SIG-M5 (cell line): ENCODE measurements around the gene EXO5.
A peak's percentile ranks its signal among the peaks of the same experiment; 100 is the strongest.
"Not testable (repeated sequence)": the region's sequence is repeated elsewhere in the genome, so short reads cannot be mapped to it uniquely, and the experiment has no call there.

ENCODE experiments used
- DNase-seq: peaks from one replicate; lab custom pipeline; 2025; lab: John Stamatoyannopoulos, UW

The EXO5 gene

DNA sequence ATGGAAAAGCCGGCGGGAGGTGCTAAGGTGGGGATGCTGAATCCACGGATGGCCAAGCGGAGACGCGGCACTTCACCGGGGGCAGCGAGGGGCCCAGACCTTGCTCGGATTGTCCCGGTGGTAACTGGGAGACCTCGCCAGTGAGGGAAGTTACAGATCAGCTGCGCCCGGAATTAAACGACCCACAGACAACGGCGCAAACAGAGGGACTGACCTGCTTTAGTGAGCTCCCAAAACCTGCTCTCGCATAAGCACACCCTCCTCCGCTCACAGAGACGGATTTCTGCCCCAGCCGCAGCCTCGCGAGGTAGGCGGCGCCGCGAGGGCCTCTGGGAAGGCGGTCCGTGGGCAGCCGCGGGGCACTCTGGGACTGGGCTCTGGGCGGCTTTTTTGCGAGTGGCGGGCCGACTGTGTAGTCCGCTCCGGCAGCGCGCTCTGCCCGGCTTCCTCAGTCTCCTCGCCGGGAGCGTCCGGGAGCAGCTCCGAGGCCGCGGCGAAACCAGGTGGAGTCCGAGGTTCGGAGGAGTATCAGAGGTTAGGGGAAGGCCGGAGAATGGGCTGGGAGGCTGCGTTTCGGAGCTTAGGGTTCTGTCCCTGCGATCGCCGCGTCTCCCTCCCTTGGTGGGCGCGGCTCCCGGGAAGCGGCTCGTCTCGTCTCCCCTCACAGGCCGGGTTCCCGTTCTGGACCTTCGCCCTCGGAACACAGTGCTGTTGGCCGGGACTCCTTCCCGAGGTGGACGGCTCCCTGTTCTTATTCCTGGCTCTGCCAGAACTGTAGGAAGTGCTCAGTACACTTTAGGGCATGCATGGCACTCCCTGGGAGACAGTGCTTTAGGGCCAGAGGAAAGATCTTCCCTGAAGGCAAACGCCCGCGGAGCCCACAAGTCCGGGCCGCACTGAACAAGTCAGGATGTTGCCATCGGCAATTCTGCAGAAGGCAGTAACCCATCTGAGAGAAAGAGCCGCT lies at the start of gene EXO5:
TSS of gene EXO5 (plus strand) at position 393 of the 967 bp plus-strand sequence. CDS start 5,778 bp downstream, outside the sequence.
- no peak for DNase-seq

GRCh38 chr1:40462956-40463590 lies 45.5 kb upstream of the EXO5 start:
- no peak for DNase-seq

DNA sequence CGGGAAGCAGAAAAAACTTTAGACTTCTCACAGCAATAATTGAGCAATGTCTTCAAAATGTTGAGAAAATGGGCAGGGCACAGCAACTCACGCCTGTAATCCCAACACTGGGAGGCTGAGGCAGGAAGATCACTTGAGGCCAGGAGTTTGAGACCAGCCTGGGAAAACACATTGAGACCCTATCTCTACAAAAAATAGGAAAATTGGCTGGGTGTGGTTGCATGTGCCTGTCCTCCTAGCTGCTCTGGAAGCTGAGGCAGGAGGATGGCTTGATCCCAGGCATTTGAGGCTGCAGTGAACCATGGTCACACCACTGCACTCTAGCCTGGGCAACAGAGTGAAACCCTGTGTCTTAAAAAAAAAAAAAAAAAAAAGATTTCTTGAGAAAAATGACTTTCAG lies 39.2 kb upstream of the EXO5 start:
- no peak for DNase-seq

GRCh38 chr1:40475268-40475667 lies 33.3 kb upstream of the EXO5 start:
- DNase-seq, result no peak

- DNase-seq, result no peak
Measured at GRCh38 chr1:40476924-40477677, 31.5 kb upstream of the EXO5 start, which contains the start of gene ZFP69. Gene ZFP69 (plus strand): TSS chr1:40477290. CDS start chr1:40479362, 2,072 bp downstream.

GRCh38 chr1:40477678-40478053 lies 30.9 kb upstream of the EXO5 start:
- DNase-seq, result no peak

GRCh38 chr1:40478276-40478675 lies 30.3 kb upstream of the EXO5 start:
- DNase-seq, result no peak

DNA sequence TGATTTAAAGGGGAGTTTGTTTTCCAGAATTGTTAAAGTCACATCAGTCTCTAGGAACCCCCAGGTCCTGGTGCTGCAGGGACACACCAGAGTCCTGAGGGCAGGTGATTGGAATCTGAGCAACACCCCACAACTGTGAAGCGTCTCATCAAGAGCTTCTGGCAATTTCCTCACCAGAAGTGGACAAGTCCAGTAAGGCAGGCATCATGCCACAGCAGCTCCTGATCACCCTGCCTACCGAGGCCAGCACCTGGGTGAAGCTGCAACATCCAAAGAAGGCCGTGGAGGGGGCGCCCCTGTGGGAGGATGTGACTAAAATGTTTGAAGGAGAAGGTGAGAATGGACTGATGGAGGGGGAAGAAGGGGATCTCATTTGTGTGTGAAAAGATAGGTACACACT lies 29.4 kb upstream of the EXO5 start:
- no peak for DNase-seq

DNA sequence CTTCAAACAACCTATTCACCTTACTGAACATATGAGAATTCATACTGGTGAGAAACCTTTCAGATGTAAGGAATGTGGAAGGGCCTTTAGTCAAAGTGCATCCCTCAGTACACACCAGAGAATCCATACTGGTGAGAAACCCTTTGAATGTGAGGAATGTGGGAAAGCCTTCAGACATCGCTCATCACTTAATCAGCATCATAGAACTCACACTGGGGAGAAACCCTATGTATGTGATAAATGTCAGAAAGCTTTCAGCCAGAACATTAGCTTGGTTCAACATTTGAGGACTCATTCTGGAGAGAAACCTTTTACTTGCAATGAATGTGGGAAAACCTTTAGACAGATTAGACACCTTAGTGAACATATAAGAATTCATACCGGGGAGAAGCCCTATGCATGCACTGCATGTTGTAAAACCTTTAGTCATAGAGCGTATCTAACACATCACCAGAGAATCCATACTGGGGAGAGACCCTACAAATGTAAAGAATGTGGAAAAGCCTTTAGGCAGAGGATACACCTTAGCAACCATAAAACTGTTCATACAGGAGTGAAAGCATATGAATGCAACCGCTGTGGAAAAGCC lies 13.2 kb upstream of the EXO5 start:
- DNase-seq, result no peak

DNA sequence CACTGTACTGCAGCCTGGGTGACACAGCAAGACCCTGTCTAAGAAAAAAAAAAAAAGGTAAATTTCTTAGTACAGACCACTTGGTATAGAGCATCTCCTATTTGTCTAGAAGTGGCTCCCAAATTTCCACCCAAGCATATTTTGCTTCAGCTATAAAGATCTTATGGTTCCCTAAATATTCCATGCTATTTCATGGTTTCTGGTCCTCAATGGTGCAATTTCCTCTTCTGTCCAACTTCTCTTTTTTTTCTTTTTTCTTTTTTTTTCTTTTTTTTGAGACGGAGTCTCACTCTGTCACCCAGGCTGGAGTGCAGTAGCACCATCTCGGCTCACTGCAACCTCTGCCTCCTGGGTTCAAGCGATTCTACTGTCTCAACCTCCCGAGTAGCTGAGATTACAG lies 5.9 kb upstream of the EXO5 start:
- not testable (repeated sequence) for DNase-seq

DNA sequence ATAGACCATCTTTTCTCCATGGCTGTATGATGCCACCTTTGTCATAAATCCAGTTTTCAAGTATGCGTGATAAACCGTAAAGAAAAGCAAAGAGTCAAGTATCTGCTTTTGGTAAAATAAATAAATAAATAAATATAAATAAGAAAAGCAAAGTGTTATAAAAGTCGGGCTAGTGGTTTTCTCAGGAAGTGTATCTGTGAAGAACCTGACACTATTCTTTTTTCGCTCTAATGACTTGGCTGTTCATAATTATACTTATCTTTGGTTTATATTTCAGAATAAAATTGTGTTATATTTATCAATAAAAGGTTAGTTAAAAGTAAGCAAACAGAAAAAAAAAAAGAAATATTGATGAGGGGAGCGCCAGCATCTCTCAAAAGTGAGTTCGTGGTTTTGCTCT lies 594 bp upstream of the EXO5 start:
- no peak for DNase-seq

DNA sequence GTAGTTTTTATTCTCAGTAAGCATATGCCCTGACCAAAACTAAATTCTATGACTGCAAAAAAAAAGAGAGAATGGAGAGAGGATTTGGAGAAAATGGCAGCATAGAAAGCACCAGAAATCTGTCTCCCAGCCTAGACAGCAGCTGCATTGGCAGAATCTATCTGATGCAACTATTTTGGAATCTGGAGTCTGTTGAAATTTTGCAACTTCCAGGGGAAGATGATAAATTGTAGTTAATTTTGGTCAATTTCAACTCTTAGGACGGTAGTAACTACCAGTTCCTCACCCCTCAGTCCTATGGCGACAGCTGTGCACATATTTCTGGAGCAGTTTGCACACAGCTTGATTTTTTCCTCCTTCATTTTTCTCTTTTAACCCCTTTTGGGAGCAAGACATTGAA lies 10.9 kb downstream of the EXO5 start:
- no peak for DNase-seq

DNA sequence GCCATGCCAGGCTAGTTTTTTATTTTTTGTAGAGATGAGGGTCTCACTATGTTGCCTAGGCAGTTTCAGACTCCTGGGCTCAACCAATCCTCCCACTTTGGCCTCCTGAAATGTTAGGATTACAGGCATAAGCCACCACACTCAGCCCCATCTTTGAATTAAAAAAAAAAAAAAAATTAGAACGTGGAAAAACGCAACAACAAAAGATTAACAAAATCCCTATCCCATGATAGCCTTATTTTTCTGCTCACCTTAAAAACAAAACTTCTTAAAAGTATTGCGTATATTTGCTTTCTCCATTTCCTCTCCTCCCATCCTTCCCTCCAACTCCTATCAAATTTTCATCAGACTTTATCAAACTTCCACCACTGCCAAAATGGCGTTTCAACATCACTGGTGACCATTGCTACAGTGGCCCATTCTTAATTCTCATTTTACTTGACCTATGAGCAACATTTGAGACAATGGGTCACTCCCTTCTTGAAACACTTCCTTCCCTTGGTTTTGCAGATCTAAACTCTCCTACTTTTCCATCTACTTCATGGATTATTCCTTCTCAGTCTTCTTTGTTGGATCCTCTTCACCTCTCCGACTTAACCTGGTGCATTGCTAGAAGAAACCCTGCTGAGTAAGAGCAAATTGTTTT lies 22.3 kb downstream of the EXO5 start:
- no peak for DNase-seq

DNA sequence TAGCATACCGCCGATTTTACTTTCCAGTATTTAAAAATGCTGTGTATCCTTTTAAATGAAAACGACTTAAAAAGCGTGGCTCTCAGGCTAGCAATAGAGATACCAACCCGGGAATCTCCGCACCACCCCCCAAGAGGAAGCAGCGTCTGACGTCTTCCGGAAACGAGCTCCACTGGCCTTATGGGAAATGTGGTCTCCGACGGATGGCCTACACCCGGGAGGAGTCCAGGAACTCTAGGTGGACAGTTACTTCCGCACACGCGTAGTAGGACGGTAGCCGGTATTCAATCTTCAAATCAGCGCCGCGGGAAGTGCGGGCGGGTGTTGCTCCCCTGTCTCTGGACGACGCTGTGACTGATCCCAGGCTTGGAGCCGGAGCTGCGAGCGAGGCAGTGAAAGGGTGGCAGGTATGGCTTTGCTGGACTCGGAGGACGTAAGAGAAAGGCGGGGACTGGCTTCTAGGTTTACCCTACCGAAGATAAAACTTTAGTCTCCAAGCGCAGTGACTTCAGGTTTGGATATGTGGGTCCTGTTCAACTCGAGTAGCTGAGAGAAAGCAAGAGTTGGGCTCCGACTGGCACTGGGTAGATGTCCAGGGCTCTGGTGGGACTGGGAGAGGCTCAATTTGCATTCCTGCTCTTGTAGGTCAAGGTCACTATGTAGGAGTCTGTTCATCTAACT lies 23.0 kb downstream of the EXO5 start, which contains the start of gene ZNF684:
TSS of gene ZNF684 (plus strand) at position 257 of the 681 bp plus-strand sequence. CDS start 1,530 bp downstream, outside the sequence.
- peak; percentile 80 for DNase-seq

GRCh38 chr1:40532062-40532389 lies 23.5 kb downstream of the EXO5 start:
- DNase-seq, result no peak

DNA sequence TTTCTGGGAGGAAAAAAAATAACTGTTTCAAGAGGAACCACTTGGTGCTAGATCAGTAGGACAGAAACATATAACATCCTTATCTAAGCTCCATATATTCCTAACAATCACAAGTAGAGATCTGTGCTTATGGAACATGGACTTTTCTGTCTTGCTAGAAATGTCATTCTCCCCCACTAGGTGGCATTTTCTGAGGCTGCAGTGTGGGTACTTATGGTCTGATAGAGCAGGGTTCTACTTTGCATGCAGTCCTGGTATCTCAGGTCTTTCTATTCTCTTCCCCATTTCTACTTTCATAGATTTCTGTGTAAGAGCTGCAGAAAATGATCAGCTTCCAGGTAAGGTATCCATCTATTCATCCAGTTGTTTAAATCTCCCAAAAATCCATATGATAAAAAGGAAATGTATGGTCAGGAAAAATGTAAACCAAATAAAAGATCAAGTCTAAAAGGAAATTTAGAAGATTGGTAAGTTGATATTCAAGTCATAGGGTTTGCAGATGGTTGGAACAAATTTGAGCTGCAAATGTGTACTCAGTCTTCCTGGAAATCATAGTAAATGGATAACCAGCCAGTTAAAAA lies 24.4 kb downstream of the EXO5 start:
- peak; percentile 3 for DNase-seq

DNA sequence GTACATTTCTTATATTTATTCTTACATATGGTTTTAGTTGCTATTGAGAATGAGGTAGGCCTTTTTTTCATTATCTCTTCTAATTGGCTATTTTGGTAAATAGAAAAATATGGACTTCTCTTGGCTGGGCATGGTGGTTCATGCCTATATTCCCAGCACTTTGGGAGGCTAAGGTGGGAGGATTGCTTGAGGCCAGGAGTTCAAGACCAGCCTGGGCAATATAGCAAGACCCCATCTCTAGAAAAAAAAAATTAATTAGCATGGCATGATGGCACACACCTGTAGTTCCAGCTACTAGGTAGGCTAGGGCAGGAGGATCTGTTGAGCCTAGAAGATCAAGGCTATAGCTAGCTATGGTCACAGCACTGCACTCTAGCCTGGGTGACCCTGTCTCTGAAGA lies 26.0 kb downstream of the EXO5 start:
- DNase-seq, result no peak

- no peak for DNase-seq
Measured at GRCh38 chr1:40535732-40536131, 27.2 kb downstream of the EXO5 start.

DNA sequence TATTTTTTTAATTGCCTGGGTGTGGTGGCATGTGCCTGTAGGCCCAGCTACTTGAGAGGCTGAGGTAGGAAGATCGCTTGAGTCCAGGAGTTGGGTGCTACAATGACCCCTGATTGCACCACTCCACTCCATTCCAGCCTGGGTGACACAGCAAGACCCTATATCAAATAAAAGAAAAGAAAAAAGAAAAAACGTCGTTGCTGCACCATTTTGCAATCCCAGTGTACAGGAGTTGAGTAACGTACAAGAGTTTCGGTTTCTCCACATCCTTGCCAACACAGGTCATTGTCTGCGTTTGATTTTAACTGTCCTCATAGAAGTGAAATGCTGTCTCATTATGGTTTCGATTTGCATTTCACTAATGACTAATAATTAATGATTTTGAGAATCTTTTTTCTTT lies 30.8 kb downstream of the EXO5 start:
- no peak for DNase-seq

DNA sequence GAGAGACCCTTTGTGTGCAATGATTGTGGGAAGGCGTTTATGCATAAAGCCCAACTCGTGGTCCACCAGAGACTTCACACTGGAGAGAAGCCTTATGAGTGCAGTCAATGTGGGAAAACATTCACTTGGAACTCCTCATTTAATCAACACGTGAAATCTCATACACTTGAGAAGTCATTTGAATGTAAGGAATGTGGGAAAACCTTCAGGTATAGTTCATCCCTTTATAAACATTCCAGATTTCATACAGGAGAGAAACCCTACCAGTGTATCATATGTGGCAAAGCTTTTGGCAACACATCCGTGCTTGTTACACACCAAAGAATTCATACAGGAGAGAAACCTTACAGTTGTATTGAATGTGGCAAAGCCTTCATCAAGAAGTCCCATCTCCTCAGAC lies 38.4 kb downstream of the EXO5 start:
- DNase-seq, result no peak

GRCh38 chr1:40553017-40553416 lies 44.5 kb downstream of the EXO5 start:
- no peak for DNase-seq
